Amniotic epithelial cell (primary cell): ENCODE results near the gene DOP1B.
"Not testable (repeated sequence)": the region's sequence is repeated elsewhere in the genome, so short reads cannot be mapped to it uniquely, and the experiment has no call there.

Experiments used
- DNase-seq: peaks from one replicate; pipeline ENCODE4 v3.0.0-alpha.2; 2010; ENCODE audit warnings: low read depth

DOP1B gene

GRCh38 chr21:36139791-36140190 lies 16.8 kb upstream of the DOP1B start:
- DNase-seq = not testable (repeated sequence)

- DNase-seq = peak; percentile 78
These were observed 15.1 kb upstream of the DOP1B start for GRCh38 chr21:36141513-36141925.

GRCh38 chr21:36144233-36144632 lies 12.4 kb upstream of the DOP1B start:
- not testable (repeated sequence) for DNase-seq

GRCh38 chr21:36145259-36145658 lies 11.4 kb upstream of the DOP1B start:
- no peak for DNase-seq

GRCh38 chr21:36147911-36148310 lies 8.7 kb upstream of the DOP1B start:
- DNase-seq = no peak

- DNase-seq = no peak
These were observed 7.7 kb upstream of the DOP1B start for GRCh38 chr21:36148886-36149285.

- no peak for DNase-seq
These were observed 6.6 kb upstream of the DOP1B start for GRCh38 chr21:36149788-36150711.

- no peak for DNase-seq
These were observed 853 bp upstream of the DOP1B start for GRCh38 chr21:36155603-36156338.

GRCh38 chr21:36156339-36156814 lies 247 bp upstream of the DOP1B start:
- peak; percentile 96 for DNase-seq

- DNase-seq = peak; percentile 41
These were observed 2.8 kb downstream of the DOP1B start for GRCh38 chr21:36159356-36159921.

- DNase-seq = no peak
These were observed 4.2 kb downstream of the DOP1B start for GRCh38 chr21:36160850-36161178.

- no peak for DNase-seq
These were observed 6.0 kb downstream of the DOP1B start for GRCh38 chr21:36162631-36163030.

GRCh38 chr21:36163750-36164741 lies 7.4 kb downstream of the DOP1B start:
- no peak for DNase-seq

GRCh38 chr21:36165356-36165755 lies 8.7 kb downstream of the DOP1B start:
- DNase-seq = no peak

GRCh38 chr21:36166705-36167104 lies 10.1 kb downstream of the DOP1B start:
- DNase-seq = no peak

- DNase-seq = no peak
These were observed 10.9 kb downstream of the DOP1B start for GRCh38 chr21:36167541-36167940.

GRCh38 chr21:36169470-36170128 lies 13.0 kb downstream of the DOP1B start:
- no peak for DNase-seq

- DNase-seq = no peak
These were observed 14.2 kb downstream of the DOP1B start for GRCh38 chr21:36170823-36171222.

GRCh38 chr21:36171336-36171735 lies 14.7 kb downstream of the DOP1B start:
- no peak for DNase-seq

GRCh38 chr21:36171741-36172331 lies 15.2 kb downstream of the DOP1B start:
- DNase-seq = no peak

- DNase-seq = no peak
These were observed 18.2 kb downstream of the DOP1B start for GRCh38 chr21:36174780-36175179.
